CD4-positive, alpha-beta T cell treated with Interleukin-12 subunit alpha and Interleukin-12 subunit beta, for 1 hour (primary cell): ENCODE measurements around the gene GATD1.

ENCODE experiments used
- DNase-seq: peaks from one replicate; pipeline ENCODE4 v3.0.0-alpha.2; 2020

Gene GATD1

DNA sequence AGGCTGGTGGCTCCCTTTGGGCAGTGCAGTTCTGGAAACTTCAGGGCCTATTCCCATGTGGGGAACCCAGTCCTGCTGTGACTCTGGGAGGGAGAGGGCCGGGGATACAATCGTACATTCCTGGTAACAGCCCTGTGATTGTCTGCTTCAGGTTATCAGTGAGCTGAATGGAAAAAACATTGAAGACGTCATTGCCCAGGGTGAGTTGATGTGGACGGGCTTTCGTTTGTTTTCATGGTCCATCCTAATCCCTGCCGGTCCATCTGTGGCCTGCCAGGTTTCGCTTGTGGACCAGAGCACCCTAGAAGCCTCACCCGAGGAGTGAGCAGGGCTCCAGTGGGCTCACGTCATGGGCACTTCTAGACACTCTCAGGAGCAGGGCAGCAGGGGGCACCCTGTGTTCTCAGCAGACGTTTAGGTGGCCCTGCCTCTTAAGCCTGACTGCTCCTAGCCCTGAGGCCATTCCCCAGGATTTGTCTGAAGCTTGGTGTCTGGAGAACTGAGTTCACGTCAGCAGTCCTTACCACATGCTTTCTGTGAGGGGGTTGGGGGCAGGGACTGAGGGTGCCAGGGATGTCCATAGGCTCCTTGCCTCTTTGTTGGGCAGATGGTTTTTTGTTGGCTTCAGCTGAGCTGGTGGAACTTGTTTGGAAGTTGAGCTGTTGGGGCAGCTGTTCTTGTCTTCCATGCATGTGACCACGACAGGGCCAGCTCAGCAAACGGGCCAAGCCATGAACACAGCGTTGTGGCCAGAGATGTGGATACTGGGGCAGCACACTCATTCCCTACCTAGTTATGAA, 34.4 kb upstream of the GATD1 start:
- no peak for DNase-seq

DNA sequence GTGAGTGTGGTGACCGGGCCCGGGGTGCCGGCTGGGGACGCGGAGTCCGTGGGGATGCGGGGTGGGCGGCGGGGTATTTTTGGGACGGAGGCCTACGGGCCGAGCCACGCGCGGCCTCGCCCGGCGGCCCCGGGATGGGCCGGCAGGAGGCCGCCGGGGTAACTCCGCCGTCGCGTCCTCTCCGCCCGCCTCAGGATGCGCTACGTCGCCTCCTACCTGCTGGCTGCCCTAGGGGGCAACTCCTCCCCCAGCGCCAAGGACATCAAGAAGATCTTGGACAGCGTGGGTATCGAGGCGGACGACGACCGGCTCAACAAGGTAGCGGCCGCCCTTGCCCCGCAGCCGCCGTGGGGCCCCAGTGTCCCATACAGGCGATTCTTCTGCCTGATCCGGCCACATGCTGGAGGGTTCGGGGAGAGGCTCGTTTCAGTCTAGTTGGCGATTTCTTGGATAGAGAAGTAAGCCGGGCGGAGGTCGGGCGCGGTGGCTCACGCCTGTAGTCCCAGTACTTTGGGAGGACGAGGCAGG, 32.8 kb upstream of the GATD1 start:
- DNase-seq: no peak

DNA sequence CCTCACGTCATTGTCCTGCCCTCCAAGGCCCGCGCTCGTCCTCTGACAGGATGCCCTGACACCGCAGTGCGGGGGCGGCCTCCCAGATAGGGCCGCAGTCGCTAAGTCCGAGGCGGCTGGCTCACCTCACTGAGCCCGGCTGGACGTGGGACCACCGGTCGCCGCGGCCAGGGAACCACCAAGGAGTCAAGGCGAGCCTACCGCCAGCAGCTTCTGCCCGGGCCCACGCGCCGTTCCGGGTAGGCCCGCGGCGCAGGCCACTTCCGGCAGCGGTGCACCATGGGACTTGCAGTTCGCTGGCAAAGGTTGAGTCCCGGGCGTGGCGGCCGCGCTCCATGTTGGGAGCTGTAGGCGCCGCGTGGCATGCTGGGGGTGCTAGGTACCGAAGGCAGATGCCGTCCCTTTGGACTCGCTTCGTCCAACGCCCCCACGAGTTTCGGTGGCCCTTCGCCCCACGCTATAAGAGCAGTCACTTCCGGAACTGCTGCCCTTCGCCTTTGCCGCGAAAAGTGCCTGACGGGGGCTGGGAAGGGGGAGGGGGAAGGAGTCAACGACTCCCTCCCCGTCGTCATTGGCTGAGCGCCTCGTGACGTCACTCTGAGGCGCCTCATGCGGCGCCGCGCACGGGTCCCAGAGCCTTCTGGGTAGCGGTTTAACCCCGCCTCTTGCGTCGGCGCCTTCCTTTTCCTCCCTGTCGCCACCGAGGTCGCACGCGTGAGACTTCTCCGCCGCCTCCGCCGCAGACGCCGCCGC, 32.2 kb upstream of the GATD1 start, which contains the start of gene RPLP2:
RPLP2 (plus strand) TSS at position 681 of the 753 bp plus-strand sequence. CDS start 268 bp downstream, outside the sequence.
- DNase-seq: peak; percentile 97

DNA sequence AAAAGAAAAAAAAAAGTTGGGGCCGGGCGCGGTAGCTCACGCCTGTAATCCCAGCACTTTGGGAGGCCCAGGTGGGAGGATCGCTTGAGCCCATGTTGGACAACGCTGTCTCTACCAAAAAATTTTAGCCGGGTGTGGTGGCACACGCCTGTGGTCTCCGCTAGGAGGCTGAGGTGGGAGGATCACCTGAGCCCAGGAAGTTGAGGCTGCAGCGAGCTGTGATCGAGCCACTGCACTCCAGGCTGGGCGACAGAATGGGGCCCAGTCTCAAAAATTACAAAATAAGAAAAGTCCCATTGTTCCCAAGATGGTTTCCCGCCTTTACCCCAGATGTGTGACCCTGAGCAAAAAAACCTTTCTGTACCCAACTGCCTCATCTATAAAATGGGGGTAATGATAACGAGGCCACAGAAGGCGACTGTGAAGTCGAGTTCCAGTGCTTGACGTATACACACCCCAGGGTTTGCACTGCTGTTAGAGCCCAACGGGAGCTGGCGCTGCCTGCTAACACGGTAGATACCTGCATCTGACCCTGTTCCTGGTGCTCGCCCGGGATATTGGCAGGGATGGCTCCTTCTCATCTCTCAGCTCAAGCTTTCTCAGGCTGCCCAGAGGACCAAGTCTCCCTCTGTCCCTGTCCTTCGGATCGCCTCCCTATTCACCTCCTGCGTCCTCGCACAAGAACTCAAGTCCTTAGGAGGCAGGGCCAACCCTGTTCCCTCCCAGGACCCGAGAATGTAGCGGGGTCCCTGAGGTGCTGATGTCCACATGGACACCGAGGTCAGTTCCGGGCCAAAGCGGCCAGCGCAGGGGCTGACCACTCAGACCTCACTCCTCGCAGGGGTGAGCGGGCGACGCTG, 31.4 kb upstream of the GATD1 start:
- DNase-seq: peak; percentile 62

DNA sequence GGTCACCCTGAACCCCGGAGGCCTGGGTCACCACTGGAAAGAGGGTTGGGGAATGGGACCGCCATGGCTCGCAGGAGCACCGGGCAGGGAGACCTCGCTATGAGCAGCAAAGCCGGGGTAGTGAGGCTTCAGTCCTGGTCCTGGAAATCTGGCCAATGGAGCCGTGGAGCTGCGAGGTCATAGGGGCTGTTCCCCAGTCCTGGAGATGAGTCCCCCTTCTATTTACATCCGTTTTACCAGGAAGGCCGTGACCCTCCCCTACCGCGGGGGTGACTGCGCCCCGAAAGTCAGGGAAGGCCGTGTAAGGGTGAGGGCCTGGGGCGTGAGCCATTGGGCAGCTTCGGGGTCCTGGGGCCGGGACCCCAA, 27.3 kb upstream of the GATD1 start:
- no peak for DNase-seq

DNA sequence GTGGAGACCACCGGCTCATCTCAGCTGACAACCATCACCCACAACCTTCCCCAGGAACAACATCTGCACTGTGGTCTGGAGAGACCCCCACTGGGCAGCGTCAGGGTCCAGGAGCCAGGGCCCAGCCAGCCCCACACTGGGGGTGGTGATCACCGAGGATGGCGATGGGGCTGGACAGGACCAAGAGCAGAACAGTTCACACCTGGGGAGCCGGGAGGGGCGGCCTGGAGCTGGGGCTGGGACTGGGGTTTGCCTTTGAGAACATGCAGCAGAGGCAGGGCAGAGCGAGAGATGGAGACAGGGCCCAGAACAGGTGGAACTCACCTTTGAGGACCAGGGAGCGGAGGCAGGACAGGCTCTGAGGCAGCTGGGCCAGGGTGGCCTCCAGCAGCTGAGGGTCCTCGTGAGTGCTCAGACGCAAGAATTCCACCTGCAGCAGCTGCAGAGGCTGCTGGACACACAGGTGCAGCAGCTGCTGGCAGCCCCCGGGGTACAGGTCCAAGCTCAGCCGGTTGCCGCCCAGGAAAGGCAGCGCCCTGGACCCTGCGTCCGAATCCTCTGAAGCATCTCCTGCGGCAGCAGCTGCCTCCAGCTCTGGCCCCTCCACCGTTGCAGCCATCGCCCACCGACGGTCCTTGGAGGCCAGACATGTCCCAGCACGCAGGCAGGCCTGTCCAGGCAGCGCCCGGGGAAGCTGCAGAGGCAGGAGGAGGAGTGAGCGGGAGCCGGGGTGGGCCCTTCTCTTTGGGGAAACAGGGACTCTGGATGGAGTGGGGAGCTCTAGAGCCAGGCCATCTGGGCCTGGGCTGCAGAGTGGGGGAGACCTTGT, 26.7 kb upstream of the GATD1 start:
- no peak for DNase-seq

DNA sequence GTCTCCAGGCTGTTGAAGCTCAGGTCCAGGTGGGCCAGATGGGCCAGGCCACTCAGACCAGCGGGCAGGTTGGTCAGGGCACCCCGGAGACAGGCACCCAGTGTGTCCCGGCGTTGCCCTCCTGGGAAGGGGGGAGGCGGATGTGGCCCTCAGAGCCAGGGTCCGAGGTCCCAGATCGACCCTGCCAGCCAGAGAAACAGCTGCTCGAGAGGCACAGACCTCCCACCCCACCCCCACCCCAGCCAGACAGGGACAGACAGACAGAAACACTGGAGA, 26.1 kb upstream of the GATD1 start:
- no peak for DNase-seq

DNA sequence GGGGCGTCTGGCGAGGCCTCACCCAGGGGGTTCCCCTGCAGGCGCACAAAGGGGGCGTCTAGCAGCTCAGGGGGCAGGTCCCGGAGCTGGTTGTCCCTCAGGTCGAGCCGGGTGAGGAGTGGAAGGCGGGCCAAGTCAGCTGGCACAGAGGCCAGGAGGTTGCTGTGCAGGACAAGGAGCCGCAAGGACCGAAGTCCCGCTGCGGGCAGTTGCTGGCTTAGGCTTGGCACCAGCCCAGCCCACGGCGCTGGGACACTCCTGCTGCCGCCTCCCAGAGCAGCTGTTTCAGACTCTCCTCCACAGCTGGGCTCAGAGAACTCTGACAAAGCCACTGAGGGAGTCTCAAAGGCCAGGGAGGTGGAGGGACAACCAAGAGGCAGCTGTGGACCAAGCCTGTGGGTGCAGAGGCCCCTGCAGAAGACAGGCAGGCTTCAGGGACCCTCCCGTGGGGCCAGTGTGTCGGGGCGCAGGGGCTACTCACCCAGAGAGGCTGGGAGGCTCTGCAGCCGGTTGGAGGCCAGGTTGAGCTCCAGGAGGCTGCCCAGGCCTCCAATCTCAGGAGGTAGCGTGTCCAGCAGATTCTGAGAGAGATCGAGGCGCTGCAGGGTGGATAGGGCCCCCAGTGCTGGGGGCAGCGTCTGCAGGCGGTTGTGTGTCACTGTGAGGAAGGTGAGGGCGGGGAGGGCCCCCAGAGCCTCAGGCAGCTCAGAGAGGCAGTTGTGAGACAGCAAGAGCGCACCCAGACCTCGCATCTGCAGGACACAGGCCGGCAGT, 25.6 kb upstream of the GATD1 start:
- DNase-seq: no peak

DNA sequence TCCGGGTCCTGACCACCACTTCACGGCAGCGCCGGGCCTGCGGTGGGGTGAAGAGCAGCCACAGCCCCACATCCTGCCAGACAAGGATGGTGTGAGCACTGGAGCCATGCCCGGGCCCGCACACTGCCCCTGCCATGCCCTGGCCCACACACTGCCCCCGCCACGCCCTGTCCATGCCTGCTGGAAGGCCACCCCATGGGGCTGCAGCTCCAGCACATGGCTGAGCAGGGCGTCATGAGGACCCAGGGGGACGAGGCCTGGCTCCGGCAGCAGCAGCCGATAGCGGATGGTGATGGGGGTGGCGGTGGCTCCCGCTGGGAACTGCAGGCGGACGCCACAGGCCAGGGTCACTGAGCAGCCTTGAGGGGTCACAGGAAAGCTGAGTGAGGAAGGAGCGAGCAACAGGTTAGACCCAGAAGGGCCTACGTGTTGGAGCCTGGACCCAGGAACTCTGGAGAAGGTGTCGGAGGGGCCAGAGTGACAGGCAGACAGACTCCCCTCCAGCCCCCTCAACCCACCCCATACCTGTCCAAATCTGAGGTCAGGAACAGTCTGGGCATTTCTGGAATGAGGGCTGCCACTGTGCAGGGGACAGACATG, 24.8 kb upstream of the GATD1 start:
- no peak for DNase-seq

DNA sequence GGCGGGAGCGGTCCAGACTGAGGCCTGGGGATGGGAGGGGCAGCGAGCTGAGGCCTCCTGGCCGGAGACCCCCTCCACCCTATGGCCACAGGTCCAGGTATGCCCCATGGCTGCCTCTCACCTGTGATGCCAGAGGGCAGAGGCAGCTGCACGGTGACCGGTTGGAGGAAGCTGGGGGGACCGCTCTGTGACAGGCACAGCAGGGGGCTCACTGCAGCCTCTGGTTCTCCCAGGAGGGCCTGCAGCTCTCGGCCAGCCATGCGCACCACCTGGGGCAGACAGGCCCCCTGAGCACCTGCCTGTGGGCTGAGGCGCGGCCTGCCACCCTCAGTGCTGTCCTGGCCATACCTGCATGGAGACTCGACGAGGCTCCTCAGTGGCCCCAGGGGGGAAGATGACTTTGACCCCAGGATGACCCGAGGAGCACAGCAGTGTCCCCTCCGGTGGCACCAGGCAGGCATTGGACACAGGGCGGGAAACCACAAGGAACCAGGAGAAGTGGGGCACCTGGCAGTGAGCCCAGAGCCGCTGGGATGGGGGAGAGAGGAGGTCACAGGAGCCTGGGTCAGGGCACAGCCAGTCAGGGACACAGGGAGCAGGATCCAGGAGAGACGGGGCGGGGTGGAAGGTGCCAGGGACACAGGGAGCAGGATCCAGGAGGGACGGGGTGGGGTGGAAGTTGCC, 24.0 kb upstream of the GATD1 start:
- no peak for DNase-seq

DNA sequence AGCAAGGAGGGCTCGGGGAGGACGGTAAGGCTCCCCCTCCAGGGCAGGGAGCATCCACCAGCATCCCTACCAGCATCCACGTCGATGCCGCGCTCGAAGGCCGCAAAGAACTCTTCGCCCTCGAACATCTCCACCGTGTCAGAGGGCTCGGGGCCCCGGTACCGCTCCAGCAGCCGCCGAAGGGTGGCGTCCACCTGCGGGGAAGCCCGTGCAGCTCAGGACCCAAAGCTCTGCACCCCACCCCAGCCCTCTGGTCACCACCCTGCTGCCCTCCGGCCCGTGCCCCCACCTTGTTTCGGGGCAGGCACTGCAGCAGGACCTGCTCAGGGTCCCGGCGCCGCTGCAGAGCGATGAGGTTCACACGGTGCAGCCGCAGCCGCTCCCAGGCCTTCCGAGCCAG, 23.2 kb upstream of the GATD1 start:
- no peak for DNase-seq

DNA sequence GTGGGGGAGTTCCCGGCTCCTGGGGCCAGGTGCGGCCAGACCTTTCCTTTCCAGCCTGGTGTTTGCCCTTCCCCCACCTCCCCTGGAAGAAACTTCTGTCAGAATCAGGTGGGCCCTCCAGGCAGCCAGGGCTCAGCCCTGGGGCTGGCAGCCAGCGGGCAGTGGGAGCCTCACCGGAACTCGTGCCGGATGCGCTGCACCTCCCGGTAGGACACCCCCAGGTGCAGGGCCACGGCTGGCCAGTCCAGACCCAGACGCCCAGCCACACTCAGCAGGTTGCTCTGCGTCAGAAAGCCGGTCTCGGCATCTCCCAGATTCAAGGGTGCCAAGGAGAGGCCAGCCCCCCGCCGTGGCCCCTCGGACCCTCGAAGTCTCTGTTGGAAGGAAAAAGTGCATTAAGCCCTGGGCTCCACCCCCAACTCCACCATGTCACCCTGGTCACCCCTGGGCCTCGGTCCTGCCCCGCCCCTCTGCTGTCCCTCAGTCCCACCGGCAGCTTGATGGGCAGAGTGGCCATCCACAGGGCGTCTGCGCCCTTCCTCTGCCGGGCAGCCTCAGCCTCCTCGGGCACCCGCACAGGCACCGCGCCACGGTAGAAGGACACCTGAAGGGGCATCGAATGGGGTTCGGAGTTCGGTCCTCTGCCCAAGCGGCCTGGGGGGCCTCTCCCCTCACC, 22.5 kb upstream of the GATD1 start:
- DNase-seq: no peak

DNA sequence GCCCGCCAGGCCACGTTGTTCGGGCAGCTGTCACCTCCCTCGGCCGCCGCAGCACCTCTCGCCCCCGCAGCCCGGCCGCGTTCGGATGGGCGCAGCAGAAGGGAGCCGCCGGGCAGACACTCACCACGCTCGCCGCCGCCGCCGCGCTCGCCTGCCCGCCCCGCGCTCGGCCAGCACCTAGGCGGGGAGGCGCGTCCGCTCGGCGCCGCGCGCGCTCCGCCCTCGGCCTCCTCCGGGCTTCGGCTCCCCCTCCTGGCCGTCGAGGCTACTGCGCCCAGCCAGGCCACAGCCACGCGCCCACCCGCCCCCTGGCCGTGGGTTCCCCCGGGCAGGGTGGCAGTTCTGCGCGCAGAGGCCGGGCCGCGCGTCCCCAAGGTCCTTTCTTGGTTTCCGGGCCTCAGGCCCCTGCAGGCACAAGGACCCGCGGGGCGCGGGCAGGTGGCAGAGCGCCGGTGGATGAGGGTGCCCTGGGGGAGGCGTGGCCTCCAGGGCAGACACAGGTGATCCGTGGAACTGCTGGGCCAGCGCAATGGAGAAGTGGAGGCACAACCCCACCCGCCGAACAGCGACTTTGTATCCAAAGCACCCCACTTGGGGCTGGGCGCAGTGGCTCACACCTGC, 20.9 kb upstream of the GATD1 start, which contains the start of gene SLC25A22:
SLC25A22 (minus strand) TSS at position 189 of the 621 bp plus-strand sequence. CDS start 3,275 bp downstream, outside the sequence.
- peak; percentile 86 for DNase-seq

DNA sequence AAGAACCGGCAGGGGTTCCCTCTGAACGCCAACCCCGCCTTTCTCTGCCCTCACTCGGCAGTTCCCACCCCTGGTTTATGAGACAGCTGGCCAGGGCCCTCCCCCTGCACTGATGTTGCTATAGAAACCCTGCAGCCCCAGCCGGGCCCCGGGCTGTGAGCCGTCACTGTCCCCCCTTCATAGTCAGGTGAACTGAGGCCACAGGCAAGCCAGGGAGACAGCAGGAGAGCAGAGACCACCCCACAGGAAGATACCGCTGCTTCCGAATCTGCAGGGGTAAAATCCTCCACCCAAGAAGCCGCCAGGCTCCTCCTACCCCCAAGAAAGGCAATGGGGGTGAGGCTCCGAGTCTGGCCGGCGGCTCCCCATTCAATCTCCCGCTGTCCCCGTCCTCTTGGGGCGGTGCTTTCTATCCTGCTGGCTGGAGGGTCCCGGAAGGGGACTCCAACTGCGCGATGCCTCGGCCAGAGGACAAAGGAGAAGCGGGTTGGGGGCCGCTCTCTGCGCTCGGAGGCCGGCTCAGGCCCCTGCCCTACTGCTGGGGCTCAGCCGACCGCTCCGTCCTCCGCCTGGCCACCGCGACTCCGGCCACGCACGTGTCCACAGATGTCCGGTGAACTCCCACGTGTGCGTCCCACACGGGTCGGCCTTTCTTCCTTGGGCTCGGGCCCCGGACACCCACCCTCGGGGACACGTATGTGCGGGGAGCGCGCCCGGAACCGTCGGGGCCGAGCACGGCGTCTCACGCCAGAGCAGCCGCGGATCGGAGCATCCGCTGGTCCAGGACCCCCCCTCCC, 20.2 kb upstream of the GATD1 start:
- DNase-seq: peak; percentile 87

DNA sequence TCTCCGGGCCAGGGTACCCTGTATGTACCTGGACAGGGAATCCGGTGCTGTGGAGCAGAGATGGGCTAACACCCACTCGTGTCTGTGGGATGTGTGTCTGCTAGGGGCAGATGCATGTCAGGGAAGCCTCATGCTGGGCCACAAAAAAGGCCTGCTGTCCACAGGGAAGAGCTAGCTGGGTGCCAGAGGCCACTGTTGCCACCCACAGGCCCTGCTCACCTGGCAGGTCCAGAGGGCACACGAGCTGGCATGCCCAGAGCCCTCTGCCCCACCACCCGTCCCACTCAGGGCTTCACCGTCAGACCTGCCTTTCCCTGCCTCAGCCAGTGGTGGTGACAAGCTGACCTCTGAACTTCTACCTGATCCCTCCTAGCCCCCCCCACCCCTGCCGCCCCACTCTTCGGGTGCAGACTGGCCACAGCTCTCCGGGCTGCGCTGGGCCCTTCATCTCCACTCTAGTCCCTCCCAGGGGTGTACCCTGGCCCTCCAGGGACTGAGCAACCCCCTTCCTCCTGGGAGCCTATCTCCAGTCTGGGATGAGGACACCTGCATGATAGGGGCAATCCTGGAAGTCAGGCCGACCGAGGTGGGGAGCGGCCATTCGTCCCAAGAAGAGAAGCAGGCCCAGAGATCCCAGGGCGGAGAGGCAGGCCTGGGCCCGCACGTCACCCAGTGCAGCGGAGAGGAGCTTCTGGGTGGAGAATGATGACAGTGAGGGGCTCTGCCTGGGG, 19.4 kb upstream of the GATD1 start:
- DNase-seq: no peak

DNA sequence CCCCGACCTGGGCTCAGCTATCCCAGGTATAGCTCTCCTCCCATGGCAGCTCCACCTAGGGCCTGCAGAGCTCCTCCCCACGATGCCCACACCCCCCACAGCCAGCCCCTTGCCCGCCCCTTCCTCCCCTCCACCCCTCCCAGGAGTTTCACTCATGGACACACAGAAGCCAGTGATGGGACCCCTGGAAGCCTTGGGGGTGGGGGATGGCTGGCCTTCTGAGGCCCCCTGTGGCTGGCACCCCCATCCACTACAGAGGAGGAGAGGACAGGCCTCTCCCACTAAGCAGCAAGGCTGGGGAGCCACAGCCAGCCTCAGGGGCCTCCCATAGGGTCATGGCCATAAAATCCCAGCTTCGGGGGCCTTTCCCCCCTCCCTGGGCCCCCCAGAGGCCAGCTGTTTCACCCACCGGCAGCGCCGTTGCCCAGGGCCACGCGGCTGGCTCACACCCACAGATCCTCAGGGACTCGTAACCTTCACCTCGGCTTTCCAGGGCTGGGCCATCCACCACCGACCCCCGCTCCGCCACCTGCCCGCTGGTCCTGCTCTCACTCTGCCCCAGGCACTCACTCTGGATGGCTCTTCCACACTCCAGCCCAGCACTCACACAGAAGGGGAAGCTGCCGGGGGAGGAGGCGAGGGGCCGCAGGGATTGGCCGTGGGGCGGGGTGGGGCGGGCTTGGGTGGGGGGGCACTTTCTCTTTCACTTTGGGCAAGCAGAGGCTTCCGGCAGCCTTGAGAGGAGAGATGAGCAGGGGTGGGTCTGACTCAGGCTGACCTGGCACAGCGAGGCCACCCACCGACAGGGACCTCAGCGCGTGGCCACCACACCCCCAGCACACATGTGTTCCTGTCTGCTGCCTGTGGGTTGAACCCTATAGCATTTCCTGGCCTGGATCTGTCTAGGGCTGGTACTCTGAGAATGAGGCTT, 18.6 kb upstream of the GATD1 start:
- DNase-seq: peak; percentile 81
